ENCODE data around the gene FAM83G.
"Not testable (repeated sequence)": the region's sequence is repeated elsewhere in the genome, so short reads cannot be mapped to it uniquely, and the experiment has no call there.

FAM83G gene

DNA sequence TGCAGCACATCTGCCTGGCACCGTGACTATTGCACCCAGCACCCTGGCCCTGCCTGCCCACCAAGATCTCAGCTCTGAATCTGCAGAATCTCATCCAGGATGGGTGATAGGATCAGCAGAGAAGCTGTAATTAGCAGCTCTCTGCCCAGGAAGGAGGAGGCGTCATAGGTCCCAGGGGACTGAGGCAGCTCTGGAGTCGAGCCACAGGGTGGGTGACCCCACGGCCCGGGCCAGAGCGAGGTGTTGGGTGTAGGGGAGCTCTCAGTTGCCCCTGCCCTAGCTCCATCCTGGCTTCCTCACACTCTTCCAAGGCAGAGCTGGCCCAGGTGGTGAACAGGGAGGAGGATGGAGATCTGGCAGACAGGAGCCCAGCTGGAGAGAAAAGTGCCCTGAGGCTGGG is 18.2 kb upstream of the FAM83G start:
- DNase-seq (ENCODE audit: low spot score) = no peak
- no peak overlapping the region for H3K4me3 ChIP-seq (ENCODE audit: low read length in 2 of 2)
- no peak overlapping the region for H3K4me2 ChIP-seq (ENCODE audit: insufficient read depth, low read length, poor library complexity, severe bottlenecking)
- no peak overlapping the region for H3K23ac ChIP-seq (ENCODE audit: low read depth, low read length, poor library complexity)
- no peaks in the 10 kb centered on the region for H3K36me3 ChIP-seq (replicated peaks in 1 of 2; ENCODE audit: control insufficient read depth in 2 of 2, insufficient read depth in 2 of 2, low read length in 2 of 2)
- H2BK5ac ChIP-seq (ENCODE audit: low read length) = peak overlapping the region; percentile 72
- no peak overlapping the region for H2BK120ac ChIP-seq (ENCODE audit: low read depth, low read length)
- H3K18ac ChIP-seq (ENCODE audit: low read length) = peak overlapping the region; percentile 11
- no peak overlapping the region for H4K91ac ChIP-seq (ENCODE audit: low read depth, low read length, poor library complexity)
- H2AK5ac ChIP-seq (ENCODE audit: low read depth, low read length) = no peak overlapping the region
- peaks cover 0 to 5% of the 10 kb centered on the region in 2 donors for H3K4me1 ChIP-seq (ENCODE audit: control insufficient read depth in 2 of 2, insufficient read depth in 1 of 2, low read depth in 1 of 2, low read length in 2 of 2)
- H3K9me3 ChIP-seq (replicated peaks in 1 of 2; ENCODE audit: control insufficient read depth in 2 of 2, insufficient read depth in 1 of 2, low read depth in 1 of 2, low read length in 2 of 2) = no peaks in the 10 kb centered on the region
- H3K79me1 ChIP-seq (ENCODE audit: low read depth, low read length) = peaks cover 2% of the 10 kb centered on the region
- peak overlapping the region; percentile 39 for H2BK15ac ChIP-seq (ENCODE audit: low read length)
- no CpG with 5 or more reads among the region's 6 CpGs for WGBS, 2 donors (ENCODE audit: extremely low coverage in 2 of 2, insufficient read length in 2 of 2, insufficient replicate concordance in 1 of 2)
- no peak overlapping the region for H3K27ac ChIP-seq (replicated peaks; ENCODE audit: low read length)
- no peak overlapping the region for H3K4ac ChIP-seq (ENCODE audit: low read length)
- no peak overlapping the region for H3K14ac ChIP-seq (ENCODE audit: low read length)
- H4K8ac ChIP-seq (ENCODE audit: low read depth, low read length) = peak overlapping the region; percentile 68
- no peak overlapping the region for H2BK12ac ChIP-seq (ENCODE audit: low read length)
- peaks cover 0 to 5% (median 0%) of the 10 kb centered on the region in 3 experiments for H3K27me3 ChIP-seq (ENCODE audit: control insufficient read depth in 3 of 3, insufficient read depth in 3 of 3, low read depth in 1 of 3, low read length in 3 of 3)
- no peak overlapping the region for H3K9ac ChIP-seq (ENCODE audit: low read depth, low read length, poor library complexity)
- no peak overlapping the region for H2AFZ ChIP-seq (ENCODE audit: low read length)

DNA sequence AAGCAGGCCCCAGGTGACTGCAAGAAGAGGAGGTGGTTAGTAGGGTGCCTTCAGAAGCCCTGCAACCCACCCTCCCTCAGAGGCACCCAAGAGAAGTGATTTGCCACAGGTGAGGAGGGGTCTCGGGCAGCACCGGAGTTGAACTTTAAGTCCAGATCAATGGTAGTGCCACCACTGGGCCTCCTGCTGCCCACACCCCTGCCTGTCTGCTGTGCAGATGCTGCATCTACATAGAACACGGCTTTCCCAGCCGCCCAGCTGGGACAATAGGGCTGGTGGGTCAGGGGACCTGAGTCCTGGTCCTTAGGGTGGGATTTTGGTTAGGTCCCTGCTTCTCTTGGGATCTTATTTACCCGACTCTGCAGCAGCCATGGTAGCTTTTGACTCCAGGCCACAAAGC is 17.6 kb upstream of the FAM83G start:
- no peak for DNase-seq (ENCODE audit: low spot score)

DNA sequence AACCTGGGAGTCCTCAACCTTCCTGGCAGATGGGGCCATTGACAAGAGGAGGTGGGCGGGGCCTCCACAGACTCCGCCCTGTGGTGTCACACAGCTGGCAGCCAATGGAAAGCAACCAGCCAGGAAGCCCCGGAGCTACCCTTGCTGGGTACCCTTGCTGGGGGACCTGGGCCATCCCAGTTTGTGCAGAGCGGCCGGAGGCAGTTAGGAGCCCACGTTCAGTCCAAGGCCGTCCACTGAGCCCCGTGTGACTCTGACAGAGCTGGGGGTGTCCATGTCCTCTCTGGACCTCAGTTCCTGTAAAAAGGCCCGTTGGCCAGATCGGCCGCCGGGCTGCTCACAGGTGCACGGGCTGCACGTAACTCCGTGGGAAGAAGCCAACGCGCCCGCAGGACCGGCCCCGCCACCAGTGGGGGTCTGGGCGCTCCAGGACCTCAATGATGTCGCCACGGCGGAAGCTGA is 17.1 kb upstream of the FAM83G start:
- no CpG with 5 or more reads among the region's 24 CpGs for WGBS, 2 donors (ENCODE audit: extremely low coverage in 2 of 2, insufficient read length in 2 of 2, insufficient replicate concordance in 1 of 2)

More for the DNA sequence above, 17.6 kb upstream of the FAM83G start:
- peaks cover 0 to 5% (median 0%) of the 10 kb centered on the region in 3 experiments for H3K27me3 ChIP-seq (ENCODE audit: control insufficient read depth in 3 of 3, insufficient read depth in 3 of 3, low read depth in 1 of 3, low read length in 3 of 3)
- peak overlapping the region; percentile 23 for H3K4ac ChIP-seq (ENCODE audit: low read length)
- H4K91ac ChIP-seq (ENCODE audit: low read depth, low read length, poor library complexity) = peak overlapping the region; percentile 72
- no peak overlapping the region for H3K4me3 ChIP-seq (ENCODE audit: low read length in 2 of 2)
- H3K9ac ChIP-seq (ENCODE audit: low read depth, low read length, poor library complexity) = no peak overlapping the region
- H2BK5ac ChIP-seq (ENCODE audit: low read length) = no peak overlapping the region
- H3K36me3 ChIP-seq (replicated peaks in 1 of 2; ENCODE audit: control insufficient read depth in 2 of 2, insufficient read depth in 2 of 2, low read length in 2 of 2) = no peaks in the 10 kb centered on the region
- H3K79me1 ChIP-seq (ENCODE audit: low read depth, low read length) = peaks cover 2% of the 10 kb centered on the region
- no CpG with 5 or more reads among the region's 5 CpGs for WGBS, 2 donors (ENCODE audit: extremely low coverage in 2 of 2, insufficient read length in 2 of 2, insufficient replicate concordance in 1 of 2)
- H4K8ac ChIP-seq (ENCODE audit: low read depth, low read length) = peak overlapping the region; percentile 4
- H3K14ac ChIP-seq (ENCODE audit: low read length) = peak overlapping the region; percentile 38
- H3K18ac ChIP-seq (ENCODE audit: low read length) = no peak overlapping the region
- no peaks in the 10 kb centered on the region for H3K9me3 ChIP-seq (replicated peaks in 1 of 2; ENCODE audit: control insufficient read depth in 2 of 2, insufficient read depth in 1 of 2, low read depth in 1 of 2, low read length in 2 of 2)
- peak overlapping the region; percentile 88 for H2AK5ac ChIP-seq (ENCODE audit: low read depth, low read length)
- no peak overlapping the region for H2AFZ ChIP-seq (ENCODE audit: low read length)
- H2BK120ac ChIP-seq (ENCODE audit: low read depth, low read length) = no peak overlapping the region
- no peak overlapping the region for H2BK12ac ChIP-seq (ENCODE audit: low read length)
- H2BK15ac ChIP-seq (ENCODE audit: low read length) = peak overlapping the region; percentile 81
- no peak overlapping the region for H3K27ac ChIP-seq (replicated peaks; ENCODE audit: low read length)
- H3K4me1 ChIP-seq (ENCODE audit: control insufficient read depth in 2 of 2, insufficient read depth in 1 of 2, low read depth in 1 of 2, low read length in 2 of 2) = peaks cover 0 to 5% of the 10 kb centered on the region in 2 donors
- H3K23ac ChIP-seq (ENCODE audit: low read depth, low read length, poor library complexity) = no peak overlapping the region
- no peak overlapping the region for H3K4me2 ChIP-seq (ENCODE audit: insufficient read depth, low read length, poor library complexity, severe bottlenecking)

DNA sequence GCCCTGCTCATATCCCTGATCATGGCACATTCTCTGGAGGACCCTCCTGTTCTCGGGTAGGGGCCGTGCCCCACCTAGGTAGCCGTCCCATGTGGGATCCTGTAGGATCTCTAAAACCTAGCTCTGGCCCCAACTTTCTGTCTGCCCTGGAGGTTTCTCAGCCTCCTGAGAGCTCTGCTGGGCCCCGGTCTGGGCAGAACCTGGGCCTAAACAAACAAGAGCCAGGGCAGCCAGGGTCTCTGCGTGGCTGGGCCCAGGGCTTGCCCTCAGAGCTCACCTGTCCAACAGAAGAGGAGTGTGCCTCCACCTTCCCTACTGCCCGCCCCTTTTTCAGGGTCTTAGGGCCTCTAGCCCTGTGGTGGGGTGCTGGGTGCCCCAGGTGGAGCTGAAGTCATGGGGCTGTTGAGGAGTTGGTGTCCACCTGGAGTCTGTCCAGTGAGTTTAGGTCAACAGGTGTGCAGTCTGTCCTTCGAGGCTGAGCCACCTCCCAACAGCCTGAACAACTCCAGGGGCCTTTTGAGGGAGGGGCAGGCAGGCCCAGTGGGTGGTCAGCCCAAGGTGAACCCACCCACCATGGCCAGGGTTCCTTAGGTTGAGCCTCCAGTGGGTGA is 16.6 kb upstream of the FAM83G start:
- not testable (repeated sequence) for H3K4me3 ChIP-seq (ENCODE audit: low read length in 2 of 2); H4K8ac ChIP-seq (ENCODE audit: low read depth, low read length); H3K4ac ChIP-seq (ENCODE audit: low read length); H3K9ac ChIP-seq (ENCODE audit: low read depth, low read length, poor library complexity); H3K79me1 ChIP-seq (ENCODE audit: low read depth, low read length); H3K4me2 ChIP-seq (ENCODE audit: insufficient read depth, low read length, poor library complexity, severe bottlenecking); H3K14ac ChIP-seq (ENCODE audit: low read length); H3K27ac ChIP-seq (replicated peaks; ENCODE audit: low read length); H2BK120ac ChIP-seq (ENCODE audit: low read depth, low read length); H3K9me3 ChIP-seq (replicated peaks in 1 of 2; ENCODE audit: control insufficient read depth in 2 of 2, insufficient read depth in 1 of 2, low read depth in 1 of 2, low read length in 2 of 2); H3K23ac ChIP-seq (ENCODE audit: low read depth, low read length, poor library complexity); DNase-seq (ENCODE audit: low spot score); H2AFZ ChIP-seq (ENCODE audit: low read length); H3K27me3 ChIP-seq (ENCODE audit: control insufficient read depth in 3 of 3, insufficient read depth in 3 of 3, low read depth in 1 of 3, low read length in 3 of 3); H2BK12ac ChIP-seq (ENCODE audit: low read length); H4K91ac ChIP-seq (ENCODE audit: low read depth, low read length, poor library complexity); H3K4me1 ChIP-seq (ENCODE audit: control insufficient read depth in 2 of 2, insufficient read depth in 1 of 2, low read depth in 1 of 2, low read length in 2 of 2); H2BK5ac ChIP-seq (ENCODE audit: low read length); H3K36me3 ChIP-seq (replicated peaks in 1 of 2; ENCODE audit: control insufficient read depth in 2 of 2, insufficient read depth in 2 of 2, low read length in 2 of 2)
- Histone ChIP-seq H3K18ac (ENCODE audit: low read length) (peak overlapping the region; percentile 71), H2BK15ac (ENCODE audit: low read length) (peak overlapping the region; percentile 91), H2AK5ac (ENCODE audit: low read depth, low read length) (peak overlapping the region; percentile 88)
- no CpG with 5 or more reads among the region's 7 CpGs for WGBS, 2 donors (ENCODE audit: extremely low coverage in 2 of 2, insufficient read length in 2 of 2, insufficient replicate concordance in 1 of 2)

More for the DNA sequence above, 17.1 kb upstream of the FAM83G start:
- Histone ChIP-seq H2AK5ac (ENCODE audit: low read depth, low read length) (peak overlapping the region; percentile 88), H2BK5ac (ENCODE audit: low read length) (no peak overlapping the region), H2BK15ac (ENCODE audit: low read length) (no peak overlapping the region), H2BK120ac (ENCODE audit: low read depth, low read length) (peak overlapping the region; percentile 18), H4K91ac (ENCODE audit: low read depth, low read length, poor library complexity) (peak overlapping the region; percentile 72), H3K79me1 (ENCODE audit: low read depth, low read length) (peaks cover 2% of the 10 kb centered on the region), H2BK12ac (ENCODE audit: low read length) (no peak overlapping the region), H3K27ac (replicated peaks; ENCODE audit: low read length) (no peak overlapping the region), H3K36me3 (replicated peaks in 1 of 2; ENCODE audit: control insufficient read depth in 2 of 2, insufficient read depth in 2 of 2, low read length in 2 of 2) (no peaks in the 10 kb centered on the region), H2AFZ (ENCODE audit: low read length) (no peak overlapping the region), H3K27me3 (ENCODE audit: control insufficient read depth in 3 of 3, insufficient read depth in 3 of 3, low read depth in 1 of 3, low read length in 3 of 3) (peaks cover 0 to 5% (median 0%) of the 10 kb centered on the region in 3 experiments), H3K9ac (ENCODE audit: low read depth, low read length, poor library complexity) (no peak overlapping the region), H3K4me3 (ENCODE audit: low read length in 2 of 2) (no peak overlapping the region), H3K18ac (ENCODE audit: low read length) (peak overlapping the region; percentile 38), H3K9me3 (replicated peaks in 1 of 2; ENCODE audit: control insufficient read depth in 2 of 2, insufficient read depth in 1 of 2, low read depth in 1 of 2, low read length in 2 of 2) (no peaks in the 10 kb centered on the region), H3K23ac (ENCODE audit: low read depth, low read length, poor library complexity) (no peak overlapping the region), H4K8ac (ENCODE audit: low read depth, low read length) (no peak overlapping the region), H3K4me1 (ENCODE audit: control insufficient read depth in 2 of 2, insufficient read depth in 1 of 2, low read depth in 1 of 2, low read length in 2 of 2) (peaks cover 0 to 5% of the 10 kb centered on the region in 2 donors), H3K4me2 (ENCODE audit: insufficient read depth, low read length, poor library complexity, severe bottlenecking) (no peak overlapping the region), H3K4ac (ENCODE audit: low read length) (no peak overlapping the region), H3K14ac (ENCODE audit: low read length) (no peak overlapping the region)
- DNase-seq (ENCODE audit: low spot score) = no peak
